Activated T-helper 2 cell treated with anti-CD3 and anti-CD28 coated beads, Interferon-gamma antibody, Interleukin-2, Interleukin-4, amounts not matched to agents 10 μg/mL and 5 μg/mL and 100 μg/mL, durations not matched to agents 14 hours and 24 hours and 36 hours (primary cell): ENCODE data around the gene TMEM198. TPM values are rescaled to one million over a fixed set of nuclear protein-coding genes. Genes with fewer than 3 reads are reported as not detected.

Source experiments
- DNase-seq: peaks from one replicate; pipeline ENCODE4 v3.0.0; 2021; ENCODE audit warnings: low spot score
- H3K27ac Mint-ChIP-seq: one replicate; pipeline ENCODE4 v1.8.0; 2021; ENCODE audit warnings: mixed read lengths
- H3K27me3 Mint-ChIP-seq: one replicate; pipeline ENCODE4 v1.8.0; 2021; ENCODE audit warnings: low read depth, mixed read lengths
- H3K36me3 Mint-ChIP-seq: one replicate; pipeline ENCODE4 v1.8.0; 2021; ENCODE audit warnings: low read depth, mixed read lengths
- H3K4me1 Mint-ChIP-seq: one replicate; pipeline ENCODE4 v1.8.0; 2021; ENCODE audit warnings: low read depth, mixed read lengths
- H3K4me3 Mint-ChIP-seq: one replicate; pipeline ENCODE4 v1.8.0; 2021; ENCODE audit warnings: low read depth, mild to moderate bottlenecking, moderate library complexity, mixed read lengths
- H3K9me3 Mint-ChIP-seq: one replicate; pipeline ENCODE4 v1.8.0; 2021; ENCODE audit warnings: mixed read lengths
- intact Hi-C: fragments of 100-400 bp; cut with micrococcal nuclease; formaldehyde crosslinking; loops from one replicate; pipeline ENCODE4 v1.15.1; 2023
- total RNA-seq: library from RNA; stranded (reverse); gene quantifications from 2 replicates; pipeline ENCODE4 v1.2.3, GENCODE V29; 2022

Gene TMEM198
- total RNA-seq, 1 donor from 2014 or later: 4.9 TPM

DNA sequence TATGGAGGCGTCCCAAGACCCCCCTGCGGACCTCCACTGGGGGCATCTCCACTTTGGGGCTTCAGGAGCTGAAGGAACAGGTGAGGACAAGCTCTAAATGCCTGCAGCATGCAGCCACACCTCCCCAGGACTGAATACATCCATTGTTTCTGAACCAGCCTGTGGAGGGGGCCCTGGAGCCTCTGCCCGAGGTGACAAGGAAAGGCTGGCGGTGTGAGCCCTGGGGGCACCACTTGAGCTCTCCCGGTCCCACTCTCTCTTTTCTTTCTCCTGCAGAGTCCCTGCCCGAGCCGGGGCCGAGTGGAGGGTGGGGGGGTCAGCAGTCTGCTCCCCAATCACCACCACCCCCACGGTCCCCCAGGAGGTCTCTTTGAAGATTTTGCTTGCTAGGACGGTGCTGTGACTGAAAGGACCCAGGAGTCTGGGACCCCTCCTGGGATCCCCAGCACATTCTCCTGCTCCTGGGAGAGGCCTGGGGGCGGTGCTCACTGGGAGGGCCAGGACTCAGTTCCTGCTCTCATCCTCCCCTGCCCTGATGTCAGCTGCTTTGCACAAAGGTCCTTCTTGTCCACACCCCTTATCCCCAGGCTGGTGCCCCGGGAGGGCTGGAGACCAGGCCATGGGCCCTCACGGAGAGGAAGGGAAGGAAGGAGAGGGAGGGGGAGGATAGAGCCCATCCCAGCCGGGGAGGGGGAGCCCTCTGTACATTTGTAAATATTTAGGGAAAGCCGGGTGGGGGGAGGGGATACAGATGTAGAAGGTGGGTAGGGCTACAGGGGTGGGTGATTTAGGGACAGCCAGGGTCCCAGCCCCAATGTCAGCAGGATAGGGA is 6.0 kb upstream of the TMEM198 start:
- Mint-ChIP-seq H3K27me3 (no peaks in the 10 kb centered on the region), H3K27ac (no peak overlapping the region), H3K36me3 (peaks cover 15% of the 10 kb centered on the region), H3K9me3 (no peaks in the 10 kb centered on the region), H3K4me3 (no peak overlapping the region), H3K4me1 (peaks cover 7% of the 10 kb centered on the region)
- DNase-seq: no peak
- intact Hi-C loops: no loop called here

DNA sequence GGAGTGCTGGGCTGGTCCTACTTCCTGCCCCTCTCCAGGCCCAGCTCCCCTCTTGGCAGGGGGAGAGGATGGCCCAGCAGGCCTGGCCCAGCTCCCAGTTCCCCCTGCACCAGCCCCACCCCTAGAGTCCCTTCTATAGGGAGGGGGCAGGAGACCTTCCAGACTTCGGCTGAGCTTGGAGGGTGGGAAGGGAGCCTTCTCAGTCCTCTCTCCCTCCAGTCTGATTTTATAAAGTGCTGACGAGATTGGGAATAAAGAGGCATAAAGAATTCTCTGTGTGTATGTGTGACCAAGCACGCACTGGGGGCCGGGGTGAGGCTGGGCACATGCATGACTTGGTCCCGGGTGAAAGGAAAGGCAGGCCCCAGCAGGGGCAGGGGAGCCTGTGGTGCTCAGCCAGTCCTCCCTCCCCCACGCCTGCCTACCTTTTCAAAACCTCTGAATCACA is 5.3 kb upstream of the TMEM198 start:
- intact Hi-C loops: no loop called here
- Mint-ChIP-seq H3K27ac (no peak overlapping the region), H3K27me3 (no peaks in the 10 kb centered on the region), H3K4me3 (no peak overlapping the region), H3K9me3 (no peaks in the 10 kb centered on the region), H3K36me3 (peaks cover 15% of the 10 kb centered on the region), H3K4me1 (peaks cover 7% of the 10 kb centered on the region)
- no peak for DNase-seq

DNA sequence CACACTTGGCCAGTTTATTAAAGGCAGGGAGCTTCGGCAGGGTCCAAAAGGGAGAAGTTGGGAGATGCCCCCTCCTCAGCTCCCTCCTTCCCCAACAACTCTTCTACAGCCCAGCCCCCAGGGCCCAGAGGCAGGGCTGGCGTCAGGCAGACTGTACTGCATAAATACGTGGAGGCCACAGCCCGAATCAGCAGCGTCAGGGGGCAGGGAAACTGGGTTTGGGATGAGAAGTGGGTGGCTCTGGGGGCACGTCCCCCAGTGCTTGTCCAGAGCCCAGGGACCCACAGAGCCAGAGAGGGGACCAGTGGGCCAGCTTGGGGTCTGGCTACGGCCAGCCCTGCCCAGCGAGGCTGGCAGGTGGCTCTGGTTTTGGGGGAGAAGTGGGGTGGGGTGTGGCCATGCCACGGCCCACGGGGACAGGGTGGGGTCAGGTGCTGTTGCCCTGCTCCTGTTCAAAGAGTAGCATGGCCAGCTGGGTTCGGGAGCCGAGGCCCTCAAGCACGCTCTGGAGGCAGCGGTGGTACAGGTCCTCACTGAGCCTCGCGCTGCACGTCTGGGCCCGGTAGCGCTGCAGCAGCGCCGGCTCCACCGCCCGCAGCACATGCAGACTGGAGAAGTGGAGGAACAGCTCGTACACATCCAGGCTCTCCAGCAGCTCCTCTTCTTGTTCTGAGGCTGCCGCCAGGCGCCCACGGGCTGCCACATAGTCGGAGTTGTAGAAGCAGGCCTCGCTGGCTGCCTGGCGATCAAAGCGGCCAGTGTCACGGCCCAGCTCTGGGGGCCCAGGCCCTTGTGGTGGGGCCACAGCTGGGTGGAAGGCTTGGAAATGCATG is 4.7 kb upstream of the TMEM198 start:
- H3K4me1 Mint-ChIP-seq: peaks cover 7% of the 10 kb centered on the region
- H3K9me3 Mint-ChIP-seq: no peaks in the 10 kb centered on the region
- no peak overlapping the region for H3K4me3 Mint-ChIP-seq
- H3K27ac Mint-ChIP-seq: no peak overlapping the region
- H3K27me3 Mint-ChIP-seq: peaks cover under 1% of the 10 kb centered on the region
- intact Hi-C loops: no loop called here
- no peak for DNase-seq
- peaks cover 15% of the 10 kb centered on the region for H3K36me3 Mint-ChIP-seq

DNA sequence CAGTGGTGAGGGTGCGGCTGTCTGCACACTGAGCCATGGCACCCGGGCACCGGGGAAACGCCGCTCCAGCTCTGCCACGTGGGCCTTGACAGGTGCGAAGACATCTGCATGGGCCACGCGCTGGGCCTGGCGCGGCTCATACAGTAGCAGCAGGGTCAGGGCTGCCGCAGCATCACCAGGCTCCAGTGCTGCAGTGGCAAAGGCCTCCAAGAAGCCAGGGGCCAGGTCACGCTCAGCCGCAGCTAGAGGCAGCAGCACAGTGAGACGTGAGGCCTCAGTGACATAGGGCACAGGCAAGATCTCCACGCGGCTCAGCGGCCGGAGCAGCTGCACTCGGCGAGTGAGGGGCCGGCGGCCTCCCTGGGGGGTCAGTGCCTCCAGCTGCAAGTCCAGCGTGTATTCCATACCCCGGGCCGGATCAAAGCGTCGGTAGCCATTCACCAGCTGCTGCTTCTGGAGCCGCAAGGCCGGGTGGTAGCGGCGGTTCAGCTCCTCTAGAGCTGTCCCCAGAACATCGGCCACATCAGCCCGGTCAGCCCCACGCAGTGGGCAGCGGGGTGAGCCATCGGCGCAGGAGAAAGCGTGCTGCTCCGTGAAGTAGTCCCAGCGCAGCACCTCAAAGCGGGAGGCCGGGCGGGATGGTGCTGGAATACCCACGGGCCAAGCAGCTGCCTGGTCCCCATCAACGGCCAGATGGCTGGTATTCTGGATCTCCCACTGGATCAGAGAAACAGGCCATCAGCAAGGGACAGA is 3.7 kb upstream of the TMEM198 start:
- Mint-ChIP-seq H3K36me3 (peaks cover 15% of the 10 kb centered on the region), H3K27me3 (peaks cover 10% of the 10 kb centered on the region), H3K4me1 (peaks cover 11% of the 10 kb centered on the region), H3K27ac (no peak overlapping the region), H3K4me3 (no peak overlapping the region), H3K9me3 (no peaks in the 10 kb centered on the region)
- intact Hi-C loops: loop anchor here (10.0 kb wide), 1 partner anchor 365 kb away; the partner anchor contains the start of genes CNPPD1, RETREG2 and SLC23A3
- no peak for DNase-seq

DNA sequence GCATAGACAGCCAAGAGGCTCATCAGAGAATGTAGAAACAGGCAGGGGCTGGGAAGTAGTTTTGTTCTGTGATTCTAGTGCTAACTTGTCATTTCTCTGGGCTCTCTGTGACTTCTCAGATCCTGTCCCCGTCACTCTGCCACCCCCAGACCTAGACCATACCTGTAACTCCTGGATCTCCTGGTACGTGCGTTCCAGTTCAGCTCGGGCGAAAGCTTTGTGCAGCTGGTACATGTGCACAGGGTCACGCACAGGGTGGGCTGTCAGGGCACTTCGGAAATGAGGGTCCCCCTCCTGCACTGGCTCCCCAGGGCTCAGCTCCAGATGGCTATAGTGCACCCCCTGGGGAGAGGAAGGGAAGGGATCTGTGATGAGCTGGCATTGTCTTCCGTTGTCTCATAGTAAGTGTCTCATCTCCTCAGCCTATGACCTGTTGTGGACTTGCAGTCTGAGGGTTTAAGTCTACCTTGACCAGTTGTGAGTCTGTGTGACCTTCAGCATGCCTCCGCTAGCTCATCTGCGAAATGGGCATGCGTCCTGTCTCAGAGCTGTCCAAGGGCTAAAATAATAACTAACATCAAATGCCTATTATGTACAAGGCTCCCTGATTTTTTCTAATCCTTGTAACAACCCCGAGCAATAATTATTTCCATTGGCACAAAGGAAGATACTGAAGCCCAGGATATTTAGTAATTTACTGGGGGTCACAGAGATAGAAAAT is 2.9 kb upstream of the TMEM198 start:
- peak overlapping the region; percentile 26 for H3K4me3 Mint-ChIP-seq
- peaks cover 15% of the 10 kb centered on the region for H3K36me3 Mint-ChIP-seq
- no peaks in the 10 kb centered on the region for H3K9me3 Mint-ChIP-seq
- peaks cover 11% of the 10 kb centered on the region for H3K4me1 Mint-ChIP-seq
- no peak for DNase-seq
- H3K27me3 Mint-ChIP-seq: peaks cover 11% of the 10 kb centered on the region
- intact Hi-C loops: loop anchor here (1.0 to 10.0 kb wide), 4 partner anchors 43 to 366 kb away; partner anchors contain the start of genes CNPPD1, GMPPA, RETREG2 and SLC23A3
- no peak overlapping the region for H3K27ac Mint-ChIP-seq

DNA sequence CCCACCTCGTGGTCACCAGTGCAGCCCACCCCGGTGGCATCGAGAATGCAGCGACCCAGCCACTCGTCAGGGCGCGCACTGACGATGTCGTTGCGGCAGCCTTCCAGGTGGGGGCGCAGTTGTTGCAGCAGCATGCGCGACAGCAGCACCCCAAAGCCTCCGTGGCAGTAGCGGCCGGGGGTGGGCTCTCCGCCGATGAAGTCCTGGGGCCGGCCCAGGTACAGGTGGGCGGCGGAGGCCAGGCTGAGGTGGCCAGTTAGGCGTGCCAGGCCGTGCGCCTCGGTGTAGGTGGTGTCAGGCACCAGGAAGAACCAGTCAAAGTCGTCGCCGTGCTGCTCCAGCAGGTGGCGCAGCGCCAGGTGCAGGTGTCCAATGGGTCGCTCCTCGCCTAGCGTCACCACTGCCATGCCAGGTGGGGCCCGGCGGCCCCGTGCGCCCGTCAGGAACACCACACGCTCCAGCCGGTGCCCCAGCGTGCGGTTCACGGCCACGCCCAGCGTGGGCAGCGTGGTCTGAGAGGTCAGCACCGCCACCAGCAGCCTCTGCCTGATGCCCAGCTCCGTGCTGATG is 2.1 kb upstream of the TMEM198 start:
- peaks cover 16% of the 10 kb centered on the region for H3K27me3 Mint-ChIP-seq
- no peak overlapping the region for H3K27ac Mint-ChIP-seq
- H3K9me3 Mint-ChIP-seq: no peaks in the 10 kb centered on the region
- H3K4me1 Mint-ChIP-seq: peaks cover 11% of the 10 kb centered on the region
- peak; percentile 84 for DNase-seq
- intact Hi-C loops: loop anchor here (1.0 to 10.0 kb wide), 5 partner anchors 17 to 367 kb away; partner anchors contain the start of genes CNPPD1, GMPPA, RETREG2 and SLC23A3
- H3K36me3 Mint-ChIP-seq: peaks cover 15% of the 10 kb centered on the region
- H3K4me3 Mint-ChIP-seq: peak overlapping the region; percentile 91

DNA sequence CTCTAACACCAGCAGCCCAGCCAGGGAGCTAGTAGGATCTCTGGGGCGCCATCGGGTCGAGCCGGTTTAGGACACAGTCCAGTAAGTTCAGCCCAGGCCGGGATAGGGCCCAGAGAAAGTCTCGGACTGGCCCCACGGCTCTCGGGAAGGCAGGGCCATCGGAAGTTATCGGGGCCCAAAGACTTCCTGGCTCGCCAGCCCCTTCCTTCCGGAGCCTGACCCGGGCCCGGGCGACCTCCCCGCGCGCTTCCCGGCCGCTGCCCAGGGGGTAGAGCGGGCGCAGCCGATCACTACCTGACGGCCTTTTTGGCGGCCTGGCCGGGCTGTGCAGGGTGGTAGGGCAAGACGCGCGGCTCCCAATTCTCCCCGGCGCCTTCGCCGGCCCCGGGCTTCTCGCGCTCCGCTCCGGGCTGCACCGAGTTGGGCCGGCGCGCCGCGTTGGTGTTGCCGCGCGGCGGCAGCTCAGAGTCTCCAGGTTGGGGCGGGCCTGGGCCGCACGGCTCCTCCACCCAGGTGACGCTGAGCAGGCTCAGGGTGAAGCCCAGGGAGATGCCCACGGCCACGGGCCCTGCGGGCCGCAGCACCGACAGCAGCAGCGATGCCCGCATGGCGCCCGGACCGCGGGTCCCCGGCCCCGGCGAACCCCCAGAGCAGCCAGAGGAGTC is 765 bp upstream of the TMEM198 start:
- no peak for DNase-seq
- peak overlapping the region; percentile 91 for H3K4me3 Mint-ChIP-seq
- H3K9me3 Mint-ChIP-seq: no peaks in the 10 kb centered on the region
- intact Hi-C loops: loop anchor here (1.0 to 10.0 kb wide), 5 partner anchors 9 to 368 kb away; partner anchors contain the start of genes CNPPD1, RETREG2, SLC23A3 and STK11IP
- H3K36me3 Mint-ChIP-seq: peaks cover 15% of the 10 kb centered on the region
- peaks cover 11% of the 10 kb centered on the region for H3K4me1 Mint-ChIP-seq
- peak overlapping the region; percentile 19 for H3K27ac Mint-ChIP-seq
- H3K27me3 Mint-ChIP-seq: peaks cover 16% of the 10 kb centered on the region

DNA sequence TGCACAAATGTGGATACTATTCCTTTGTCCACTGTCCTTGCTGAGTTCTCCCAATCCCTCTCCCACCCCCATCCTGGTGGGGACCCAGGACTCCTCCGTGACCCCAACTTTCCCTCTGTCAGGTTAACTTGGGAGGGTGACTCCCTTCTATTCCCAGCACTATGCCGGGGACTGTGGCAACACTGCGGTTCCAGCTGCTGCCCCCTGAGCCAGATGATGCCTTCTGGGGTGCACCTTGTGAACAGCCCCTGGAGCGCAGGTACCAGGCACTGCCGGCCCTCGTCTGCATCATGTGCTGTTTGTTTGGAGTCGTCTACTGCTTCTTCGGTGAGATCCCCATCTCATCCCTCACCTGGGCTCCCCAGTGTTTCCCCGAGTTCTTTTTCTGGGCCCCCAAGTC is 739 bp downstream of the TMEM198 start:
- no peak overlapping the region for H3K27ac Mint-ChIP-seq
- H3K36me3 Mint-ChIP-seq: peaks cover 11% of the 10 kb centered on the region
- intact Hi-C loops: loop anchor here (10.0 kb wide), 1 partner anchor 370 kb away; the partner anchor contains the start of genes CNPPD1, RETREG2 and SLC23A3
- peaks cover 11% of the 10 kb centered on the region for H3K4me1 Mint-ChIP-seq
- H3K4me3 Mint-ChIP-seq: peak overlapping the region; percentile 78
- no peak for DNase-seq
- H3K9me3 Mint-ChIP-seq: no peaks in the 10 kb centered on the region
- H3K27me3 Mint-ChIP-seq: peaks cover 16% of the 10 kb centered on the region

DNA sequence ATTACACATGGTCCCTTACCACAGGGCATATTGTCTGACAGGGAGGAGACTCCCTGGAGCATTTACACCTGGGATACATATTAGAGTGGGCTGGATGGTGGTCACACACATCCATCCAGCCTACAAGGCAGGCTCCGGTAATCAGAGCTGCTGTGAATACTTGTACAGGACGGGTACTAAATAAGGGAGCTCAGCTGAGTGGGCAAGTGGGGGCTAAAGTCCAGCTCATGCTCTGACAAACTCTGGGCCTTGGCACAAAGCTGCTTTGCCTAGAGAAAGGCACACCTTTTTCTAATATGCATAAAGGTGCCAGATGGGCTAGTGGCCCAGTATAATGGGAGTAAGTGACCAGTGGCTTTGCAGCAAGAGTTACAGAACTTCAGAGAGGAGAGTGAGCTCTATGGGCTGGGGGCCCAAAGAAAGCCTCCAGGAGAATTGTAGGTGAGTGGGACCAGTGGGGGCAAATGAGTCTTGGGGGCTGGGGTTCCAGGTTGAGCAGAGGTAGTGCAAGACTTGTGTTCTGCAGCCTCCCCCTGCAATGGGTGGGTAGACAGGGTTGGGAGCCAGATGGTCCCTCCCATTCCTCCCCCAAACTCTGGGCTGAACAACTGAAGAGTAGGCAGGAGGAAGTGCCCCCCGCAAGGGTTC is 1.6 kb downstream of the TMEM198 start:
- peaks cover 11% of the 10 kb centered on the region for H3K4me1 Mint-ChIP-seq
- no peak overlapping the region for H3K4me3 Mint-ChIP-seq
- peaks cover 11% of the 10 kb centered on the region for H3K36me3 Mint-ChIP-seq
- no peaks in the 10 kb centered on the region for H3K9me3 Mint-ChIP-seq
- no peak for DNase-seq
- H3K27me3 Mint-ChIP-seq: peaks cover 17% of the 10 kb centered on the region
- intact Hi-C loops: loop anchor here (10.0 kb wide), 1 partner anchor 371 kb away; the partner anchor contains the start of genes CNPPD1, RETREG2 and SLC23A3
- no peak overlapping the region for H3K27ac Mint-ChIP-seq

DNA sequence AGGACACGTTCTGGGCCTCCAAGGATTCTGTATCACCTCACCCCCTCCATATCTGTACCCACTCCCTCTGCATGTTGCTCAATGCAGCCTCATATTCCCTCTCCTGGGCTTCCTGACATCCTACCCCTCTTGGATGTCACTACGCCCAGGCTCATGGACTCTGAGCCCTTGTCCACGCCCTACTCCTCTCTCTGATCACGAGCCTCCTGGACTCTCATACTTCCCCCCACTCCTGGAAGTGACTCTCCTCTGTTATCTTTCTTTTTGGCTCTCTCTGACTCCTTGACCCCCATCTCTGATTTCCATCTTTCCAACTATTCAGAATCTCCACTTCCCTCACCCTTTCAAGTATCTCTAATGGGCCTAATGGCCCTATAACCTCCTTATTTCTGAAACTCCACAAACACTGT is 2.1 kb downstream of the TMEM198 start:
- no peak overlapping the region for H3K27ac Mint-ChIP-seq
- no peaks in the 10 kb centered on the region for H3K9me3 Mint-ChIP-seq
- intact Hi-C loops: loop anchor here (10.0 kb wide), 1 partner anchor 371 kb away; the partner anchor contains the start of genes CNPPD1, RETREG2 and SLC23A3
- H3K4me3 Mint-ChIP-seq: peak overlapping the region; percentile 3
- H3K4me1 Mint-ChIP-seq: peaks cover 11% of the 10 kb centered on the region
- peaks cover 21% of the 10 kb centered on the region for H3K27me3 Mint-ChIP-seq
- H3K36me3 Mint-ChIP-seq: peaks cover 6% of the 10 kb centered on the region
- no peak for DNase-seq
